IMR-90 (cell line): ENCODE data around the gene CREB5. TPM values are rescaled to one million over a fixed set of nuclear protein-coding genes. Genes with fewer than 3 reads are reported as not detected.

Experiments
- ATAC-seq: fragments of 200-7000 bp; cut with Tn5 transposase; 2 replicates; pipeline ENCODE4 v1.9.1; 2020; ENCODE audit warnings: low read depth, mild to moderate bottlenecking, moderate library complexity
- BruUV-seq: library from RNA; stranded (reverse); fragments of 400-500 nt; replicated peaks from 2 replicates; lab custom pipeline; 2021; lab: Mats Ljungman, UMichigan
- CTCF ChIA-PET: fragments of 300-600 bp; formaldehyde crosslinking; extraction: SDS; loops from one replicate; lab custom pipeline; 2021; ENCODE audit warnings: antibody characterized with exemption; lab: Yijun Ruan, JAX
- POLR2A ChIA-PET: fragments of 300-600 bp; sonication (Branson Sonifier 250); formaldehyde crosslinking; loops from one replicate; lab custom pipeline; 2022; ENCODE audit warnings: antibody characterized with exemption; ENCODE audit not compliant: unreplicated experiment; lab: Charles Lee
- DNase-seq: peaks from one replicate; pipeline ENCODE4 v3.0.0; 2013
- H2AFZ ChIP-seq: replicated peaks from 2 replicates; pipeline ENCODE3; 2013; ENCODE audit warnings: low read length, mild to moderate bottlenecking; ENCODE audit not compliant: poor library complexity
- H2AK5ac ChIP-seq: 2 replicates; pipeline ENCODE4 v1.6.1; 2013; ENCODE audit warnings: low read depth, low read length, inconsistent platforms
- H2AK9ac ChIP-seq: replicated peaks from 2 replicates; pipeline ENCODE3; 2013; ENCODE audit warnings: mild to moderate bottlenecking, low read depth, low read length, moderate library complexity; ENCODE audit not compliant: poor library complexity
- H2BK120ac ChIP-seq: 2 replicates; pipeline ENCODE4 v1.6.1; 2013; ENCODE audit warnings: low read depth, low read length, inconsistent platforms
- H2BK15ac ChIP-seq: 3 replicates; pipeline ENCODE4 v1.6.1; 2013; ENCODE audit warnings: low read depth, low read length, inconsistent platforms
- H2BK20ac ChIP-seq: 2 replicates; pipeline ENCODE4 v1.6.1; 2013; ENCODE audit warnings: low read depth, mild to moderate bottlenecking, inconsistent platforms, low read length, moderate library complexity
- H2BK5ac ChIP-seq: 2 replicates; pipeline ENCODE4 v1.6.1; 2013; ENCODE audit warnings: mild to moderate bottlenecking, low read depth, low read length, inconsistent platforms; ENCODE audit not compliant: poor library complexity, severe bottlenecking
- H3K14ac ChIP-seq: replicated peaks from 2 replicates; pipeline ENCODE4 v1.6.1; 2013; ENCODE audit warnings: low read depth, low read length, inconsistent platforms
- H3K18ac ChIP-seq: 2 replicates; pipeline ENCODE4 v1.6.1; 2013; ENCODE audit warnings: low read depth, low read length, control low read depth
- H3K23ac ChIP-seq: 2 replicates; pipeline ENCODE4 v1.6.1; 2013; ENCODE audit warnings: low read depth, low read length, inconsistent platforms
- H3K27ac ChIP-seq: 2 replicates; pipeline ENCODE4 v1.5.1; 2013; ENCODE audit warnings: mild to moderate bottlenecking, control low read depth, low read length; ENCODE audit not compliant: insufficient read depth
- H3K27me3 ChIP-seq: 2 replicates; pipeline ENCODE4 v1.6.1; 2013; ENCODE audit warnings: low read length; ENCODE audit not compliant: control insufficient read depth, insufficient read depth
- H3K36me3 ChIP-seq: 2 replicates; pipeline ENCODE4 v1.6.1; 2013; ENCODE audit warnings: low read length, mixed read lengths; ENCODE audit not compliant: control insufficient read depth, insufficient read depth
- H3K4ac ChIP-seq: 2 replicates; pipeline ENCODE4 v1.6.1; 2013; ENCODE audit warnings: low read depth, low read length, inconsistent platforms
- H3K4me1 ChIP-seq: 2 replicates; pipeline ENCODE4 v1.6.1; 2013; ENCODE audit warnings: low read length, mixed read lengths; ENCODE audit not compliant: control insufficient read depth, insufficient read depth
- H3K4me2 ChIP-seq: 2 replicates; pipeline ENCODE4 v1.6.1; 2013; ENCODE audit warnings: low read depth, mild to moderate bottlenecking, control low read depth, low read length, moderate library complexity
- H3K4me3 ChIP-seq: 2 replicates; pipeline ENCODE4 v1.5.1; 2013; ENCODE audit warnings: low read depth, mild to moderate bottlenecking, control low read depth, low read length, moderate library complexity; ENCODE audit not compliant: insufficient read depth
- H3K56ac ChIP-seq: 2 replicates; pipeline ENCODE4 v1.6.1; 2013; ENCODE audit warnings: low read length, inconsistent platforms; ENCODE audit not compliant: insufficient read depth; ENCODE audit errors: extremely low read depth
- H3K79me1 ChIP-seq, 2 experiments: 2 replicates each; pipeline ENCODE4 v1.6.1; 2013; ENCODE audit warnings: low read length in 2 of 2, inconsistent platforms in 1 of 2, low read depth in 1 of 2
- H3K9ac ChIP-seq: 2 replicates; pipeline ENCODE4 v1.6.1; 2013; ENCODE audit warnings: low read depth, low read length, control low read depth
- H3K9me1 ChIP-seq: 2 replicates; pipeline ENCODE4 v1.6.1; 2013; ENCODE audit warnings: low read length, inconsistent platforms; ENCODE audit not compliant: insufficient read depth
- H3K9me3 ChIP-seq: 2 replicates; pipeline ENCODE4 v1.6.1; 2013; ENCODE audit warnings: low read length; ENCODE audit not compliant: control insufficient read depth, insufficient read depth
- H4K20me1 ChIP-seq: 2 replicates; pipeline ENCODE4 v1.6.1; 2013; ENCODE audit warnings: low read length, inconsistent platforms; ENCODE audit not compliant: insufficient read depth
- H4K5ac ChIP-seq: 2 replicates; pipeline ENCODE4 v1.6.1; 2013; ENCODE audit warnings: mild to moderate bottlenecking, low read depth, low read length, control low read depth
- H4K8ac ChIP-seq, 2 experiments: 2 replicates each; pipeline ENCODE4 v1.6.1; 2013; ENCODE audit warnings: low read depth in 2 of 2, low read length in 2 of 2, control low read depth in 1 of 2, inconsistent platforms in 1 of 2
- H4K91ac ChIP-seq: 2 replicates; pipeline ENCODE4 v1.6.1; 2013; ENCODE audit warnings: low read depth, low read length, inconsistent platforms; ENCODE audit not compliant: insufficient read depth
- CHD1 ChIP-seq: IDR thresholded peaks from 2 replicates; pipeline ENCODE4 v1.6.1; 2012; ENCODE audit warnings: low read depth, low read length, improper control_type of control experiment
- FOS ChIP-seq: fragments of 150-350 bp; IDR thresholded peaks from 2 replicates; pipeline ENCODE4 v1.6.1; 2016; ENCODE audit warnings: low read depth, low read length
- MAFK ChIP-seq: IDR thresholded peaks from 2 replicates; pipeline ENCODE4 v1.6.1; 2012; ENCODE audit warnings: low read depth, low read length, improper control_type of control experiment
- MAZ ChIP-seq: IDR thresholded peaks from 2 replicates; pipeline ENCODE4 v1.6.1; 2012; ENCODE audit warnings: low read depth, mild to moderate bottlenecking, low read length, improper control_type of control experiment, moderate library complexity, borderline replicate concordance
- SMC3 ChIP-seq: fragments of 150-350 bp; IDR thresholded peaks from 2 replicates; pipeline ENCODE4 v1.6.1; 2016; ENCODE audit warnings: low read depth, mild to moderate bottlenecking, antibody characterized with exemption, low read length, moderate library complexity
- WGBS, 2 experiments: methylation state at CpG; one replicate each; pipeline versions ENCODE4 v1.1.5 to v1.1.7; 2013; ENCODE audit warnings: missing lambda C conversion rate in 2 of 2; ENCODE audit not compliant: insufficient read length in 1 of 2; ENCODE audit errors: extremely low coverage in 2 of 2; 5-methylcytosine and 5-hydroxymethylcytosine counted together
- dilution Hi-C: fragments of 300-500 bp; cut with HindIII; formaldehyde crosslinking; loops from one replicate; pipeline ENCODE4 v1.14.3; 2018; ENCODE audit warnings: low sequenced_read_pairs; ENCODE audit not compliant: unreplicated experiment
- in situ Hi-C: fragments of 300-500 bp; cut with MboI; formaldehyde crosslinking; loops from 3 replicates; pipeline ENCODE4 v1.14.3; 2019; ENCODE audit warnings: low sequenced_read_pairs, inconsistent platforms, mixed read lengths
- intact Hi-C: fragments of 100-400 bp; cut with micrococcal nuclease; formaldehyde crosslinking; loops from 2 replicates; pipeline ENCODE4 v1.10.0; 2022
- polyA plus RNA-seq, 3 experiments: library from polyadenylated mRNA; depleted of rRNA; stranded (reverse); fragments of >200 nt; gene quantifications; 2 replicates each; pipeline ENCODE4 v1.2.3, GENCODE V29; 2012; ENCODE audit warnings: low replicate concordance in 1 of 3
- total RNA-seq: library from RNA; depleted of rRNA; stranded (reverse); fragments of >200 nt; gene quantifications from 2 replicates; pipeline ENCODE4 v1.2.3, GENCODE V29; 2012
- TF ChIP-seq, protein P1 (sequence below): fragments of 150-350 bp; IDR thresholded peaks from 2 replicates; pipeline ENCODE4 v1.6.1; 2016; ENCODE audit warnings: low read depth, mild to moderate bottlenecking, low read length, moderate library complexity, borderline replicate concordance

The CREB5 gene
- total and polyA plus RNA-seq, 2 of the 4 experiments (the other 2 are of a cell fraction) = 7.3 to 13.1 TPM

DNA sequence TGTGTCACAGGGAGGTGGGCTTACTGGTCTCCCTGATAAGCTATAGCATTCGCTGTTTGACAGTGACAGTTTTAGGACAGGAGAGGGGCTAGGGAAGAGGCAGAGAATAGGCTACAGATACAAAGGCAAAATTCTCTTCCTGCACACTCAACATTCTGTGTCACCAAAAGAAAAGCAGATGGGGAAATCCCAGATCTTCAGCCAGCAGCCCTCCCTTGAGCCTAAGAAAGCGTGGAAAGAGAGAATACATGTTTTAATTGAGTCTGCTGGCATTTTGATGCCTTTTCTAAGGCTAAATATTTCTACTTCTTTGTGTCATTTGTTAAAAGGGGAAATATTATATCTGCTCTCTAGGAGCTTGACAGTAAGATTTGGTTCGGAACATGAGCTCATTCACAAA lies 298.8 kb downstream of the CREB5 start:
- Histone ChIP-seq H3K27me3 (no peaks in the 10 kb centered on the region), H3K4ac (no peak overlapping the region), H3K56ac (no peak overlapping the region), H3K9ac (no peak overlapping the region), H2BK15ac (no peak overlapping the region), H2BK5ac (no peak overlapping the region), H3K9me1 (no peaks in the 10 kb centered on the region), H3K4me1 (no peaks in the 10 kb centered on the region), H4K20me1 (no peaks in the 10 kb centered on the region; the same call in 1 of the 2 replicates), H3K18ac (no peak overlapping the region), H3K4me3 (no peak overlapping the region), H4K8ac (no peak overlapping the region), H3K79me1 (no peaks in the 10 kb centered on the region; a peak in 1 of 4 replicates), H3K14ac (no peak overlapping the region), H2AK5ac (no peak overlapping the region), H2BK20ac (no peak overlapping the region), H2AFZ (no peak overlapping the region), H3K36me3 (no peaks in the 10 kb centered on the region), H3K4me2 (no peak overlapping the region), H3K27ac (no peak overlapping the region), H3K9me3 (no peaks in the 10 kb centered on the region), H4K5ac (no peak overlapping the region), H2BK120ac (no peak overlapping the region), H4K91ac (no peak overlapping the region), H3K23ac (no peak overlapping the region), H2AK9ac (no peak overlapping the region)
- no TSS peak for BruUV-seq
- 86% methylated on average over 1 of the region's 3 CpGs; no CpG with 5 or more reads in 1 of the 2 experiments for WGBS, 2 experiments
- dilution Hi-C loops = no loop called here
- intact Hi-C loops = no loop called here
- ChIA-PET CTCF (no interaction called here), POLR2A (no interaction called here)
- TF ChIP-seq, protein P1, sequence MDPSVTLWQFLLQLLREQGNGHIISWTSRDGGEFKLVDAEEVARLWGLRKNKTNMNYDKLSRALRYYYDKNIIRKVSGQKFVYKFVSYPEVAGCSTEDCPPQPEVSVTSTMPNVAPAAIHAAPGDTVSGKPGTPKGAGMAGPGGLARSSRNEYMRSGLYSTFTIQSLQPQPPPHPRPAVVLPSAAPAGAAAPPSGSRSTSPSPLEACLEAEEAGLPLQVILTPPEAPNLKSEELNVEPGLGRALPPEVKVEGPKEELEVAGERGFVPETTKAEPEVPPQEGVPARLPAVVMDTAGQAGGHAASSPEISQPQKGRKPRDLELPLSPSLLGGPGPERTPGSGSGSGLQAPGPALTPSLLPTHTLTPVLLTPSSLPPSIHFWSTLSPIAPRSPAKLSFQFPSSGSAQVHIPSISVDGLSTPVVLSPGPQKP = no peak
- TF ChIP-seq MAZ (no peak), FOS (no peak), SMC3 (no peak), CHD1 (no peak), MAFK (no peak)
- DNase-seq (no peak), ATAC-seq (no peak)
- in situ Hi-C loops = no loop called here
